Keratinocyte (primary cell): ENCODE measurements around the gene KIF26A.

ENCODE experiments used
- EZH2 ChIP-seq: IDR thresholded peaks from one replicate; pipeline ENCODE4 v1.6.1; 2012; ENCODE audit warnings: inconsistent platforms, mild to moderate bottlenecking, low read length, moderate library complexity
- TF ChIP-seq, protein P1 (sequence below), 3 experiments: IDR thresholded peaks in 1 of 3; conservative IDR thresholded peaks in 1 of 3; optimal IDR thresholded peaks in 1 of 3; 2 replicates in 2 of 3; 3 replicates in 1 of 3; pipeline versions ENCODE3 to v1.5.1; 2011; ENCODE audit warnings: low read length in 3 of 3, mild to moderate bottlenecking in 3 of 3, moderate library complexity in 2 of 3, control low read depth in 1 of 3, inconsistent platforms in 1 of 3; ENCODE audit not compliant: insufficient read depth in 2 of 3; ENCODE audit errors: extremely low read depth in 1 of 3

DNA sequence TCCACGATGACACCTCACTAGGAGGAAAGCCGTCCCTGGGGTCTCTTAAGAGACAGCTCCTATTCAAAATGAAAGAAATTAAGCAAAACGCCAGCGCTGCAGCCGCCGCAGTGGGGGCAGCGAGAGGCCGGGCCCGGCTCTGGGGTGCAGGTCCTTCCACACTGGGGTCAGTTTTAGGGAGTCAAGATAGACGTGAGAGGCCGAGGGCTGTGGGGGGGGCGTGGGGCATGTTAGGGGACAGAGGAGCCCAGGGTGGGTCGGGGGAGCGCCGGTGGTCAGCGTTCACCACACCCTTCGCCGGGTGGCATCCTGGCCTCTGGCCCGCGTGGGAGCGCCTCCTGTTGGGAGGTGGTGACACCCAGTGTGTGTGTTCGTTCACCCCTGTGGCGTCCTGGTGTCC, 25.7 kb downstream of the KIF26A start:
- no peak for TF ChIP-seq EZH2
- TF ChIP-seq, protein P1, sequence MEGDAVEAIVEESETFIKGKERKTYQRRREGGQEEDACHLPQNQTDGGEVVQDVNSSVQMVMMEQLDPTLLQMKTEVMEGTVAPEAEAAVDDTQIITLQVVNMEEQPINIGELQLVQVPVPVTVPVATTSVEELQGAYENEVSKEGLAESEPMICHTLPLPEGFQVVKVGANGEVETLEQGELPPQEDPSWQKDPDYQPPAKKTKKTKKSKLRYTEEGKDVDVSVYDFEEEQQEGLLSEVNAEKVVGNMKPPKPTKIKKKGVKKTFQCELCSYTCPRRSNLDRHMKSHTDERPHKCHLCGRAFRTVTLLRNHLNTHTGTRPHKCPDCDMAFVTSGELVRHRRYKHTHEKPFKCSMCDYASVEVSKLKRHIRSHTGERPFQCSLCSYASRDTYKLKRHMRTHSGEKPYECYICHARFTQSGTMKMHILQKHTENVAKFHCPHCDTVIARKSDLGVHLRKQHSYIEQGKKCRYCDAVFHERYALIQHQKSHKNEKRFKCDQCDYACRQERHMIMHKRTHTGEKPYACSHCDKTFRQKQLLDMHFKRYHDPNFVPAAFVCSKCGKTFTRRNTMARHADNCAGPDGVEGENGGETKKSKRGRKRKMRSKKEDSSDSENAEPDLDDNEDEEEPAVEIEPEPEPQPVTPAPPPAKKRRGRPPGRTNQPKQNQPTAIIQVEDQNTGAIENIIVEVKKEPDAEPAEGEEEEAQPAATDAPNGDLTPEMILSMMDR (optimal IDR thresholded peaks at IDR 0.05 in 1 of 3, IDR thresholded peaks at IDR 0.05 in 1 of 3, conservative IDR thresholded peaks at IDR 0.05 in 1 of 3; ENCODE audit: extremely low read depth in 1 of 3, insufficient read depth in 2 of 3, low read length in 3 of 3): no peak
